Type B pancreatic cell (in vitro differentiated cells): ENCODE measurements around the gene FERD3L. TPM values are rescaled to one million over a fixed set of nuclear protein-coding genes. Genes with fewer than 3 reads are reported as not detected.

ENCODE experiments used
- DNase-seq: peaks from one replicate; pipeline ENCODE4 v3.0.0; 2021; ENCODE audit warnings: mixed read lengths; ENCODE audit not compliant: unreplicated experiment; ENCODE audit errors: extremely low spot score
- H3K27ac Mint-ChIP-seq: 2 replicates; pipeline ENCODE4 v1.8.0; 2021; ENCODE audit warnings: mild to moderate bottlenecking, mixed read lengths
- H3K27me3 Mint-ChIP-seq: 2 replicates; pipeline ENCODE4 v1.8.0; 2021; ENCODE audit warnings: mixed read lengths
- H3K36me3 Mint-ChIP-seq: 2 replicates; pipeline ENCODE4 v1.8.0; 2021; ENCODE audit warnings: mixed read lengths
- H3K4me1 Mint-ChIP-seq: one replicate; pipeline ENCODE4 v1.8.0; 2021; ENCODE audit warnings: mixed read lengths; ENCODE audit not compliant: unreplicated experiment
- H3K4me3 Mint-ChIP-seq: 2 replicates; pipeline ENCODE4 v1.8.0; 2021; ENCODE audit warnings: mild to moderate bottlenecking, mixed read lengths
- H3K9me3 Mint-ChIP-seq: 2 replicates; pipeline ENCODE4 v1.8.0; 2021; ENCODE audit warnings: mixed read lengths
- CTCF ChIP-seq: fragments of 200-600 bp; sonication (generic); conservative IDR thresholded peaks from 2 replicates; pipeline ENCODE4 v1.5.0; 2021; ENCODE audit warnings: antibody characterized with exemption, mild to moderate bottlenecking
- total RNA-seq: library from RNA; stranded (reverse); gene quantifications from 2 replicates; pipeline ENCODE4 v1.2.1, GENCODE V29; 2021; ENCODE audit warnings: low replicate concordance

Gene FERD3L
- total RNA-seq, 1 donor from 2014 or later = not detected

GRCh38 chr7:19133886-19134285, 11.3 kb downstream of the FERD3L start:
- DNase-seq = no peak
- no peak for TF ChIP-seq CTCF
- H3K4me1 Mint-ChIP-seq = no peaks in the 10 kb centered on the region
- no peaks in the 10 kb centered on the region for H3K36me3 Mint-ChIP-seq
- no peak overlapping the region for H3K27ac Mint-ChIP-seq
- peaks cover 25% of the 10 kb centered on the region for H3K27me3 Mint-ChIP-seq
- no peak overlapping the region for H3K4me3 Mint-ChIP-seq
- H3K9me3 Mint-ChIP-seq = no peaks in the 10 kb centered on the region

DNA sequence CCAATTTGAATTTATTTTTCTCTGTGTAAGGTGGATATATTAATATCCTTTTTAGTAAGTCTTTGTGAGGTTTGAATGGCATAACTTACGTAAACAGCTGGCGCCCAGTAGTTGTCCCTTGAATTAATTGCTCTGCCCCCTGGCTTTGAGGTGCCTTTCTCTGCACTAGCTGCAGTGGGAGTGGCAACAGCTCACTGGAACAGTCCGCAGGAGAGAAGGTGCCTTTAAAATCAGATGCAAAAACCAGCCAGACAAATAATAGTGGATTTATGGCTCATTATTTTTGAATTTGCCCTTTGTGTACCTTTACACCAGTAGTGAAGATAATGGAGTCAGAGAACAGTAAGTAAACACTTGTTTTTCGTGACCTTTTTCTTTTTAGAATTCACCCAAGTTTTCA, 11.8 kb downstream of the FERD3L start:
- no peak for TF ChIP-seq CTCF
- H3K27me3 Mint-ChIP-seq = peaks cover 22% of the 10 kb centered on the region
- no peak overlapping the region for H3K27ac Mint-ChIP-seq
- no peaks in the 10 kb centered on the region for H3K36me3 Mint-ChIP-seq
- H3K9me3 Mint-ChIP-seq = no peaks in the 10 kb centered on the region
- DNase-seq = no peak
- H3K4me3 Mint-ChIP-seq = no peak overlapping the region
- no peaks in the 10 kb centered on the region for H3K4me1 Mint-ChIP-seq

DNA sequence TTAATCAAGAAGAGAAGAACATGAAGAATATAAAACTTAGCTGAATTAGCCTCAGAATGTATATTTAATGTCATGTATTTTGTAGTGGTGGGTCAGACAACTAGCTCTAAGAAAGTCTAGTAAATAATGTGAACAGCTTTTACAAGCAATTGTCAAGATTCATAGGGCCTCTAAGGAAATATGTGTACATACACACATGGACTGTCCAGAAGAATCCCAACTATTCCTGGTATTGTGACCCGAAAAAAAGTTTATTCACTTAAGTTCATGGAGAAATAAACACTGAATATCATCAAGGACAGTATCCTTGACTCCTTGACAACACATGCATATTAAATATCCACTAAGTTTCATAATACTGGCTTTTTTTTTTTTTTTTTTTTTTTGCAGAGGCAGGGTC, 16.4 kb downstream of the FERD3L start:
- peaks cover 37% of the 10 kb centered on the region for H3K27me3 Mint-ChIP-seq
- no peaks in the 10 kb centered on the region for H3K4me1 Mint-ChIP-seq
- TF ChIP-seq CTCF = no peak
- no peaks in the 10 kb centered on the region for H3K36me3 Mint-ChIP-seq
- H3K4me3 Mint-ChIP-seq = no peak overlapping the region
- no peaks in the 10 kb centered on the region for H3K9me3 Mint-ChIP-seq
- DNase-seq = no peak
- H3K27ac Mint-ChIP-seq = no peak overlapping the region

DNA sequence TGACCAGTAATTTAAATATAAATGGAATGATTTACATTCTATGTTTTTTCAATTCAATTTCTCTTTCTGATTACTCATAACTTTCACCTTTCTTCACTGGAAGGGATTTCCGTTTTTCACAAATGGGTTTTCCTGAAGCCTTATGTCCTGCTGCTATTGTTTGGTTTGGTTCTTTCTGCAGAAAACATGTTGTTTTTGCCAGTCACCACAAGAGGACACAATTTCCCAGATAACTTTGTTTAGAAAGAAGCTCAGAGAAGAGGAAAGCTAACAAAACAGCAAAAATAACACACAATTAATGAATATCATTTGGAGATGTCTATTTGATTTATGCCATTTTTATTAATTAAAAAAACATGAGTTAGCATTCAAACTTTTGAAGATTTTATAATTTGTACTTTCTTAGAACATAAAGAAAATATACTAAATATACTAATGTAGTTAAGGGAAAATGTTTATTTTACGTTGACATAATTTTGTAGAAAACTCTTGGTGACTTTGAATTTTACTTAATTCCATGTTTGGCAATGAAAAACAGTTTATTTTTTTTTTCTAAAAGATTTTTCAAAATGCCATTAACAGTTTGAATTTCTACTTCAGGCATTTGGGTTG, 23.1 kb downstream of the FERD3L start:
- peaks cover 72% of the 10 kb centered on the region for H3K27me3 Mint-ChIP-seq
- H3K27ac Mint-ChIP-seq = no peak overlapping the region
- H3K4me1 Mint-ChIP-seq = peaks cover 14% of the 10 kb centered on the region
- no peaks in the 10 kb centered on the region for H3K9me3 Mint-ChIP-seq
- H3K36me3 Mint-ChIP-seq = no peaks in the 10 kb centered on the region
- DNase-seq = no peak
- peak overlapping the region; percentile 35 for H3K4me3 Mint-ChIP-seq
- peak; percentile 85 for TF ChIP-seq CTCF

DNA sequence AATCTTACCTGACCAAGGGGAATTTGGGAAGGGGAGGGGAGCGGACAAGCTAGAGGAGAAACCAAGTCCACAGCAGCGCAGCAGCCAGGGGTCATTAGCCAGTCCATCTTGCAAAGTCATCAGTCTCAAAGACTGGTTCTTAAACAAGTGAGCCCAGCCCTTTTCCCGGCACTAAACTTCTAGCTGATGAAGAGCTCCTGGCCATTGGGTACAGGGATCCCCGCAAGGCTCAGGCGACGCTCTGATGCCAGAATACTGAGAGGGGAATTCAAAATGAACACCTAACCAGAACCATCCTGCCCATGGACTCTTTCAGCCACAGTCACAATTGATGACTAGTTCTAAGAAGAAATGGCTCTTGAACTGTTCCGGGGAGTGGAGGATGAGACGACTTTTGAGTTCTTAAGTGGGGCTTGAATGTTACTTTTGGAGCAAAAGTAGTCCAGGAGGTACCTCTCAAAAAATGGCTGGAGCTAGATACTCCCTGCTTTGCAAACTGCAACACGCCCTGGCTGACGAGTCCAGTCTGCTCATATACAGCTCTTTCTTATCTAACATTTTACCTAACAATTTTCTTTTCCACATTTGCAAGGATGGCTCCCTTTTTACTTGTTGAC, 25.2 kb downstream of the FERD3L start:
- H3K27ac Mint-ChIP-seq = peak overlapping the region; percentile 33
- peak overlapping the region; percentile 92 for H3K4me3 Mint-ChIP-seq
- TF ChIP-seq CTCF = no peak
- peaks cover 14% of the 10 kb centered on the region for H3K4me1 Mint-ChIP-seq
- no peak for DNase-seq
- no peaks in the 10 kb centered on the region for H3K9me3 Mint-ChIP-seq
- H3K27me3 Mint-ChIP-seq = peaks cover 71% of the 10 kb centered on the region
- H3K36me3 Mint-ChIP-seq = peaks cover 4% of the 10 kb centered on the region
